DMS114 treated with DMSO at 0.1 percent for 48 hours (cell line): ENCODE measurements around the gene MSI2.
"Not testable (repeated sequence)": the region's sequence is repeated elsewhere in the genome, so short reads cannot be mapped to it uniquely, and the experiment has no call there.

Source experiments
- DNase-seq: peaks from one replicate; lab custom pipeline; 2025; ENCODE audit not compliant: unreplicated experiment; lab: John Stamatoyannopoulos, UW

The MSI2 gene

GRCh38 chr17:57494443-57494842, 238.1 kb downstream of the MSI2 start:
- no peak for DNase-seq

GRCh38 chr17:57495771-57496170, 239.4 kb downstream of the MSI2 start:
- no peak for DNase-seq

DNA sequence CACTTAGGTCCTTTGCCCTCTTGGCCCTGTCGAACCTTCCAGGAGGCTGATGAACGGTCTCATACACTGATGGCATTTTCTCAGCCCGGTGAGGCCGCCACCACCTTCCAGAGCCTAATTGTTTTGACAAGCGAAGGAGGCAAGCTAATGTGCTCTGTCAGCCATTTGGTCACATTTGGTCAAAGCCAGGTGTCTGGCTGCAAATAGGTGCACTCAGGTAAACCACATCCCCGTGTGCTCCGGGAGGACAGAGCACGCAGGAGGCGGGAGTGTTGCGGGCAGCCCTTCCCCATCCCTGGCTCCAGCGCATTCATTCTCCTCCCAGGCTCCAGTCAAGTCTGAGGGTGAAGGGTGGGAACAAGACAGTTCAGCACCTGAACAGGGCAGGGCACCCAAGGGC, 240.1 kb downstream of the MSI2 start:
- DNase-seq = no peak

DNA sequence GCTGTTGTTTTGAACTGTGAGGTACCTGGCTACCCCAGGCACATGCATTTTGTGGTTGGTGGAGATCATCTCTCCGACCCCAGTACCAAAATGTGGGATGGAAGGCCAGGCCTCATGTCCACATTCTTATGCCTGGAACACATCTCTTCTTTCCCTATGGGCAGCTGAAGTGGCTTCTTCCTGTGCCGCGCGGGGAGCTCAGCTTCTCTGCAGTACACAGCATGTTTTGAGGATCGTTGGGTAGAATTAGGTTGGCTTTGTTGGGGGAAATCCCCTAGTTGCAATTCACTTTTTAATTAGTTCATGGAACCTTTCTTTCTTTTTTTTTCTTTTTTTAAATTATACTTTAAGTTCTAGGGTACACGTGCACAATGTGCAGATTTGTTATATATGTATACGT, 242.1 kb downstream of the MSI2 start:
- no peak for DNase-seq

GRCh38 chr17:57499221-57499620, 242.9 kb downstream of the MSI2 start:
- DNase-seq = not testable (repeated sequence)

DNA sequence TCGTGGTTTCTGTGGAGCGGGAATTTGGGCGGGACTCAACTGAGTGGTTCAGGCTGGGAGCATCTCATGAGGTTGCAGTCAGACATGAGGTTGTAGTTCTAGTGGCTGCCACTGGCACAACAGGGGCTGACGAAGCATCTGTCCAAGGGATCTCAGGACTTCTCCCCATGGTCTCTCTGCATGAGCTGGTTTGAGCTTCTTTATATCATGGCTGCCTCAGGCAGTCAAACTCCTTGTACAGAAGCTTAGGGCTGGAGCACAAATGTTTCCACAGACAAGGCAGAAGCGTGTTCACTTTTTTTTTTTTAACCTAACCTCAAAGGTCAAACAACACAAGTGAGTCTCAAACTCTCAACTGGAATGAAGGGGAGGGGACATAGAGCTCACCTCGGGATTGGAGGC, 243.3 kb downstream of the MSI2 start:
- no peak for DNase-seq

GRCh38 chr17:57501016-57501415, 244.7 kb downstream of the MSI2 start:
- DNase-seq = no peak

DNA sequence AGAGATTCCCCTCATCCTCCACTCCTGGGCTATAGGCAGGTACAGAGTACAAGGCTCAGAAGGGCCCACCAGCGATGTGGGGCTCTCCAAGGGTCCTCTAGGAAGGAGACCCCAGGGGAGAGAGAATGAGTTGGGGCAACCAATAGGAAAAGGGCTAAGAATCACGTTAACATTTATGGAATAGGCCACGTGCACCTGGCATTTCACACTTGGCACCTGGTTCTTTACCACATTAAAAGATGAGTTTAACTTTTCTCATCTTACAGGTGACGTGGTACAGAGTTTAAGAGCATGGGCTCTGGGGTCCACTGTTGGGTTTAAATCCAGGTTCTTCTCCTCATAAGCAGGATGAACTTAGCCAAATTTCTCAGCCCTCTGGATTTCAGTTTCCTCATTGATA, 245.7 kb downstream of the MSI2 start:
- DNase-seq = no peak

DNA sequence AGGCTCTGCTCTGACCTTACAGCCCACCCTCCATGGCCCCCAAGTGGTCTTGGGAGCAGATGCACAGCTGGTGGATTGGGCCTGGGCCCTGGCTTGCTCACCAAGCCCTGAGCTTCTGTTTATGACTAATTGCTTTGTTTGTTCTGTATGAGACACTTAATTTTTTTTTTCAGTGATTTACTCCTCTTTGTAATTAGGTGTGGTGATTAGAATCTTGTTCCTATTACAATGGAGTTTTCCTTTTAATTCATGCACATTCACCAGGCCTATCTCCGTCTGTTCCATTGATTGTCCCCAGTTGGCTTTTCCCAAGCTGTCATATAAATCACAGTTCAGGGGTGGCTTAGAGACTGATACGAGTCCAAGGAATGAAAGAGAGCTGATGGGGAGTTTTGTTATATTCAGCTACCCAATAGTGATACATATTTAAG, 246.5 kb downstream of the MSI2 start:
- no peak for DNase-seq

DNA sequence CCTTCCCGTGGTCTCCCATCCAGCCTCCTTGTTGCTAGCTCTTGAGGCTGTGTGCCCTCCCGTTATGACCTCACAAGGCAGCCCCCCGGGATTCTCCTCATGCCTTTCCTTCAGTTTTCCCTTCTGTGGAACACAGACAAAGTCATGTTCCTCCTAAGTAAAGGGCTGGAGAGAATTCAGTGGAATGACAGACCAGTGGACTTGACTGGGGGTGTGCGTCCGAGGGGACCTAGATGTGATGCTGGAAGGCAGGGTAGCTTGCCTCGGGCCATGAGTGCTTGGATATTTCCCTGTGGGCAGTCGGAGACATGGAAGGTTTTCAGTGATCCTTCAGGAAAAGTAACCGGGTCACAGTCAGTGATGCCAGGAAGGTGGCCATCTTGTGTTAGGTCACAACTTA, 247.9 kb downstream of the MSI2 start:
- DNase-seq = no peak

DNA sequence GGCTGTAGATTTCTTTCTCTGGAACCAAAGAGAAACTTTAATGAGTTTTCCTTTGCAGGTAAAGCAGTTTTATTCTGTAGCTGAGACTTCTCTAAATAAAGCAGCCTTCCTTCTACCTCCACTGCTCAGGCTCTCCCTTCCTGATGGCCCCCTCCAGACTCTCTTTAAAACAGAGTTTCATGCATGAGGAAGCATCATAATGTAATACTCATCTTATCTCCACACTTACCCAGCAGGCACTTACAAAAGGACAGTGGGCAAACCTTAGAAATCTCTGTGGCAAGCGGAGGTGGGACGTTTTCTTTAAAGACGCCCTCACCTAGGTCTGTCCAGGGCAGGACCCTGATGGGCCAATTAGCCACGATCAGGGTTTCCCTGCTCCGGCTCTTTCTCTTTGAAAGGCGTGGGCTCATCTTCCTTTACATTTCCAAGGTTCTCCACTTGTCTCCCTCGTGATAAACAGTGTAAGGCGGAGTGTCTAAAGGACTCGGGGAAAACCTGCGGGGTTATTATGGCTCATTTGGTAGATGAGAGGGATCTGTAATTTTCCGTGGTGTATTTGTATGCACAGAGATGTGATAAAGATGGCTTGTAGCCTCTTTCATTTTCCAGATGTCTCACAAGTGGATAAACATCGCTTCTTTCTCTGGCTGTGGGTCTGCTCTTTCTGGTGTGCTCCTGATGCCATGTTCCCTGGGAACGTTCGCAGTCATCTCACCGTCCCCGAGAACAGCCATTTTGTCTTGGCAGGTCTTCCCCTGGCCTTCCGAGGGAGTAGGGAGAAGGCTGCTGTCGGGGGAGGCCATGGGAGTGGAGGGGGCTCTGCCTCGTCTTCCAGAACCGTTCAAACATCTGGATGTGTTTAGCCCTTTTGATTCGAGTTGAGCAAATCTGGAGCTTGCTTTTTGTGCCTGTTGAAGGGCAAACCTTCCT, 249.8 kb downstream of the MSI2 start:
- DNase-seq = no peak

GRCh38 chr17:57506774-57507127, 250.4 kb downstream of the MSI2 start:
- no peak for DNase-seq

GRCh38 chr17:57507828-57508227, 251.5 kb downstream of the MSI2 start:
- DNase-seq = no peak

GRCh38 chr17:57508671-57509070, 252.3 kb downstream of the MSI2 start:
- DNase-seq = no peak

GRCh38 chr17:57511475-57512123, 255.3 kb downstream of the MSI2 start:
- DNase-seq = no peak

DNA sequence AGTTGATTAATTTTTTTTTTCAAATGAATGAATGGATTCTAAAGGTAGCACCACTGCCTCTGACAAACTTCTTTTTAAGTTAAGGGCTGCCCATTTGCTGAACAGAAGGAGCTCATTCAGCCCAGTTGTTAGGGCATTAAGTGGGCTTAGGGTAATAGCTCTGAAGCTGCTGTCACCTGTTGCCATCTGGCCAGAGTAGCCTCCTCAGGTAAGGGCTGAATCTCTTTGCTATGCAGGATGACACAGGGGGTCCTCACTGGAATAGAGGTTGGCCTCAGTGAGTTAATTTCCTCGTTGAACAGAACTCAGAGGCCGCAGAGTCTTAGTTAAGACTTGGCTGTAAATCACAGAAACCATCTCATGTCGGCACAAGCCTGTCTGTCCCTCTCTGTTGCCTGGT, 255.9 kb downstream of the MSI2 start:
- DNase-seq = no peak

- DNase-seq = no peak
Observed at GRCh38 chr17:57512691-57513090, 256.4 kb downstream of the MSI2 start.

- no peak for DNase-seq
Observed at GRCh38 chr17:57513569-57513968, 257.2 kb downstream of the MSI2 start.

DNA sequence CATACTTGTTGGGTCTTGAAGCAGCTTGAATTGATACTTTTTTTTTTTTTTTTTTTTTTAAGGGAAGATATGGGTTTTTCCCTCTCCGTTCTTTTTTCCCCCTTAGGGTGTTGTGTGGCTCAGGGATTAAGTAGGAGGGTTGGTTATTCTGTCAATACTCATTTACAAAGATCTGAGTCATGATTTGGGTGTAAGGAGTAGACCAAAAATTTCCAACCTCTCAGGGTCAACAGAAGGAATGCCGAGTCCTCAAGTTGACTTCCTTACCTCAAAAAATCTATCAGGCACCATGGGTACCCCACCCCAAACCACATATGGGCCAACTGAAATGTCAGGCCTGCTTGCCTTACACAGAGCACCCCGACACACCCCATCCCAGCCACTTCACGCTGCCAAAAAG, 258.3 kb downstream of the MSI2 start:
- no peak for DNase-seq

DNA sequence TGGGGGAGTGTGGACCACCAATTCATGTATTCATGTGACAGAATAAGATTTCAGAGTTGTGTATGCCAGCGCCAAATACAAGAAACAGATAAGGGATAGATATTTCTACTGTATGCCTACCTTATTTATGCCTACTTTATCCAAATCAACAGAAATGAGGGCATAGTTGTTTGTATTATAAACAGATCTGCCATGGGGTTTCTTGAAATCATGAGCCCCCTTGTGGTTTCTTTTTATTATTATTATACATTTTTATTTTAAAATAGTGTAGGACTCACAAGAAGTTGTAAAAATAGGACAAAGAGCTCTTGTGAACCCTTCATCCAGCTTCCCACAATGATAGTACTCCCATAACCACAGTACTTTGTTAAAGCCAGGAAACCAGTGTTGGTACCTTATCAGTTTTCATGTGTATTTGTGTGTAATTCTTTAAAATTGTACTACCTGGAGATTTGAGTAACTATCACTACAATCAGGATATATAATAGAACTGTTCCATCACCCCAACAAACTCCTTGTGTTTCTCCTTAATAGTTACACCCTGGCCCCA, 259.4 kb downstream of the MSI2 start:
- DNase-seq = no peak

GRCh38 chr17:57516290-57517230, 260.2 kb downstream of the MSI2 start:
- no peak for DNase-seq
